GM21447 (cell line): Measurements from ENCODE around the gene LRRC45.
"Not testable (repeated sequence)": the region's sequence is repeated elsewhere in the genome, so short reads cannot be mapped to it uniquely, and the experiment has no call there.

Experiments used
- ATAC-seq: cut with Tn5 transposase; IDR thresholded peaks from one replicate; pipeline ENCODE4 v1.9.1; 2021; ENCODE audit not compliant: unreplicated experiment

Gene LRRC45

GRCh38 chr17:82022981-82023446 is at the start of gene LRRC45:
TSS of gene LRRC45 (plus strand) at chr17:82023305. CDS start at chr17:82023644, 339 bp downstream.
- ATAC-seq: peak; percentile 82

GRCh38 chr17:81973432-81973831 is 49.7 kb upstream of the LRRC45 start:
- no peak for ATAC-seq

GRCh38 chr17:81976332-81977210 is 46.5 kb upstream of the LRRC45 start:
- peak; percentile 25 for ATAC-seq

GRCh38 chr17:81977211-81977808 is 45.8 kb upstream of the LRRC45 start, which contains the start of gene ASPSCR1:
TSS of gene ASPSCR1 (plus strand) at chr17:81977629. CDS start at chr17:81977647, 18 bp downstream.
- peak; percentile 76 for ATAC-seq

GRCh38 chr17:81978524-81979298 is 44.4 kb upstream of the LRRC45 start:
- ATAC-seq: no peak

- no peak for ATAC-seq
These were observed 43.0 kb upstream of the LRRC45 start for GRCh38 chr17:81980122-81980521.

GRCh38 chr17:81980707-81981343 is 42.3 kb upstream of the LRRC45 start:
- no peak for ATAC-seq

- not testable (repeated sequence) for ATAC-seq
These were observed 41.6 kb upstream of the LRRC45 start for GRCh38 chr17:81981511-81981910.

- ATAC-seq: no peak
These were observed 40.0 kb upstream of the LRRC45 start for GRCh38 chr17:81983011-81983638.

- no peak for ATAC-seq
These were observed 39.3 kb upstream of the LRRC45 start for GRCh38 chr17:81983639-81984373.

GRCh38 chr17:81984773-81985410 is 38.2 kb upstream of the LRRC45 start:
- ATAC-seq: no peak

GRCh38 chr17:81986606-81987005 is 36.5 kb upstream of the LRRC45 start:
- no peak for ATAC-seq

GRCh38 chr17:81987161-81987770 is 35.8 kb upstream of the LRRC45 start:
- no peak for ATAC-seq

- no peak for ATAC-seq
These were observed 32.0 kb upstream of the LRRC45 start for GRCh38 chr17:81990836-81991683.

GRCh38 chr17:81991684-81992305 is 31.3 kb upstream of the LRRC45 start:
- no peak for ATAC-seq

GRCh38 chr17:81992306-81993102 is 30.6 kb upstream of the LRRC45 start:
- ATAC-seq: no peak
